Astrocyte of the cerebellum (primary cell): ENCODE measurements around the gene TSPY9.
"Not testable (repeated sequence)": the region's sequence is repeated elsewhere in the genome, so short reads cannot be mapped to it uniquely, and the experiment has no call there.

Source experiments
- DNase-seq: peaks from one replicate; pipeline ENCODE4 v3.0.0-alpha.2; 2011; ENCODE audit warnings: low read depth
- H3K4me3 ChIP-seq: 2 replicates; pipeline ENCODE4 v1.5.1; 2011; ENCODE audit warnings: mild to moderate bottlenecking, low read depth, low read length, moderate library complexity
- in situ Hi-C: cut with HindIII; loops from 2 replicates; pipeline ENCODE4 v1.10.0; 2017; ENCODE audit warnings: low sequenced_read_pairs

Gene TSPY9, protein sequence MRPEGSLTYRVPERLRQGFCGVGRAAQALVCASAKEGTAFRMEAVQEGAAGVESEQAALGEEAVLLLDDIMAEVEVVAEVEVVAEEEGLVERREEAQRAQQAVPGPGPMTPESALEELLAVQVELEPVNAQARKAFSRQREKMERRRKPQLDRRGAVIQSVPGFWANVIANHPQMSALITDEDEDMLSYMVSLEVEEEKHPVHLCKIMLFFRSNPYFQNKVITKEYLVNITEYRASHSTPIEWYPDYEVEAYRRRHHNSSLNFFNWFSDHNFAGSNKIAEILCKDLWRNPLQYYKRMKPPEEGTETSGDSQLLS

GRCh38 chrY:9486967-9487366, at the start of gene TSPY9:
Gene TSPY9, plus strand, starts transcription at chrY:9487267. Its CDS starts 46 bp downstream, at chrY:9487313.
- H3K4me3 ChIP-seq, DNase-seq, in situ Hi-C loops: not testable (repeated sequence)

DNA sequence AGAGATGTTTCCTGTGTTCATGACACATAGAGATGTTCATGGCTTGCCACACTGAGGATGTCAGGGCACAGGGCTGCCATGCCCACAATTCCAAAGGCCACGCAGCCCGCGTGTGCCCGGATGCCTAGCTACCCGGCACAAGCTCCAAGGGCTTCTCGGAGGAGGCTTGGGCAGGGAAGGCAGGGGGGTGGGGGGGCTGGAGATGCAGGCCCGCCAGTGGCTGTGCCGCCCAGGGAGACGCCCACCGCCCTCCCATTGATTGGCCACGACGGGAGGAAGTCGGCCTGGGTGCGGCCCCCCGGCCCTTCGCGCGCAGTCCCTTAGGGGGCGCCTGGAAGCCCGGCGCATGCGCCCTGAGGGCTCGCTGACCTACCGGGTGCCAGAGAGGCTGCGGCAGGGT, 20.4 kb upstream of the TSPY9 start, which contains the start of gene TSPY1:
TSPY1 (plus strand) TSS at position 301 of the 400 bp plus-strand sequence; CDS start at position 347, 46 bp downstream.
- in situ Hi-C loops, H3K4me3 ChIP-seq, DNase-seq: not testable (repeated sequence)

DNA sequence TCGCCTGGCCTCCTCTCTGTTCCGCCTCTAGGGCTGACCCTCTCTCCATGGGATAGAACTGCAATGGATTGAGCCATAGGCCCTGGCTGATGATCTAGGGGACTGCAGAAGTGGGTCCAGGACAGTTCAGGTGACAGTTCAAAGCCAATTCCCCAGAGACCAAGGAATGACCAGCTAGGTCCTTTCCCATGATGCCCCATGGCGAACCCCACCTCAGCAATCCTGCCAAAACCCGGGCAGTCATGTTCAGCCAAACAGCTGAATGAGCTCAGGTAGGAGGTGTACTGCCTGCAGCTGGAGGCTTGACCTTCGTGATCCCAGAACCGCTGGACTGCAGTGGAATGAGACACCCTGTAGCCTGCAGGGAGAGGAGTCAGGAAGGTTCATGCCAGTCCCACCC, 17.3 kb downstream of the TSPY9 start:
- DNase-seq, in situ Hi-C loops, H3K4me3 ChIP-seq: not testable (repeated sequence)

GRCh38 chrY:9516287-9516686, 29.2 kb downstream of the TSPY9 start:
- in situ Hi-C loops, H3K4me3 ChIP-seq, DNase-seq: not testable (repeated sequence)

GRCh38 chrY:9527580-9527979, 40.5 kb downstream of the TSPY9 start, which contains the start of gene TSPY10:
Gene TSPY10, plus strand, starts transcription at chrY:9527880. Its CDS starts 46 bp downstream, at chrY:9527926.
- H3K4me3 ChIP-seq, in situ Hi-C loops, DNase-seq: not testable (repeated sequence)
